RWPE1 (cell line): ENCODE results near the gene PANK1.

Experiments
- CTCF ChIA-PET: fragments of 350-600 bp; sonication (Branson Sonifier 250); formaldehyde crosslinking; extraction: SDS; loops from one replicate; lab custom pipeline; 2021; lab: Yijun Ruan, JAX
- POLR2A ChIA-PET: fragments of 400-600 bp; formaldehyde crosslinking; extraction: SDS; loops from one replicate; lab custom pipeline; 2020; ENCODE audit warnings: antibody characterized with exemption; ENCODE audit not compliant: low non-redundant PET; lab: Yijun Ruan, JAX
- DNase-seq: peaks from one replicate; pipeline ENCODE4 v3.0.0; 2012; ENCODE audit warnings: low spot score
- H3K27ac ChIP-seq: fragments of 450-650 bp; 2 replicates; pipeline ENCODE4 v1.5.1; 2017
- CTCF ChIP-seq: fragments of 450-650 bp; conservative IDR thresholded peaks from 2 replicates; pipeline ENCODE4 v1.5.1; 2017; ENCODE audit warnings: low read depth, mild to moderate bottlenecking

PANK1 gene

GRCh38 chr10:89563311-89563710 lies 81.7 kb downstream of the PANK1 start:
- no peak overlapping the region for H3K27ac ChIP-seq
- DNase-seq, result no peak
- ChIA-PET POLR2A (no interaction called here), CTCF (interaction anchor here (1.1 to 2.0 kb wide), 3 partner anchors 93 to 137 kb away, joined by 4 to 11 read pairs (median 6); no protein-coding TSS in a partner anchor)
- TF ChIP-seq CTCF, result no peak

- TF ChIP-seq CTCF, result no peak
- no peak for DNase-seq
- POLR2A ChIA-PET, result no interaction called here
- CTCF ChIA-PET, result interaction anchor here (0.6 to 1.1 kb wide), 2 partner anchors 90 to 844 kb away, joined by 4 read pairs; no protein-coding TSS in a partner anchor
- H3K27ac ChIP-seq, result no peak overlapping the region
Observed at GRCh38 chr10:89556600-89556999, 88.4 kb downstream of the PANK1 start.

GRCh38 chr10:89555688-89556445 lies 89.2 kb downstream of the PANK1 start:
- no peak for TF ChIP-seq CTCF
- POLR2A ChIA-PET, result no interaction called here
- CTCF ChIA-PET, result interaction anchor here (1.1 kb wide), 1 partner anchor 90 kb away, joined by 4 read pairs; no protein-coding TSS in a partner anchor
- no peak overlapping the region for H3K27ac ChIP-seq
- no peak for DNase-seq

- ChIA-PET CTCF (interaction anchor here (0.7 to 1.1 kb wide), 2 partner anchors 140 to 330 kb away, joined by 3 to 5 read pairs; partner anchors contain the start of gene IFIT5), POLR2A (no interaction called here)
- H3K27ac ChIP-seq, result no peak overlapping the region
- DNase-seq, result no peak
- no peak for TF ChIP-seq CTCF
Observed at GRCh38 chr10:89554433-89554832, 90.6 kb downstream of the PANK1 start.

GRCh38 chr10:89553064-89553734 lies 91.8 kb downstream of the PANK1 start:
- CTCF ChIA-PET, result interaction anchor here (0.6 to 1.1 kb wide), 3 partner anchors 17 to 87 kb away, joined by 3 to 5 read pairs (median 5); no protein-coding TSS in a partner anchor
- peak overlapping the region; percentile 94 for H3K27ac ChIP-seq
- TF ChIP-seq CTCF, result no peak
- DNase-seq, result peak; percentile 82
- POLR2A ChIA-PET, result no interaction called here

- H3K27ac ChIP-seq, result no peak overlapping the region
- ChIA-PET POLR2A (no interaction called here), CTCF (interaction anchor here (0.6 to 1.1 kb wide), 3 partner anchors 16 to 86 kb away, joined by 3 to 5 read pairs (median 3); no protein-coding TSS in a partner anchor)
- no peak for DNase-seq
- no peak for TF ChIP-seq CTCF
Observed at GRCh38 chr10:89552213-89552612, 92.8 kb downstream of the PANK1 start.
